Subcutaneous abdominal adipose tissue (tissue), 5 donors: Measurements from ENCODE around the gene PSKH1.

Experiments
- H3K27ac ChIP-seq: one replicate; pipeline ENCODE4 v1.7.0; 2013; ENCODE audit warnings: low read depth, mild to moderate bottlenecking, inconsistent platforms, low read length, moderate library complexity
- H3K27me3 ChIP-seq, 5 donors: one replicate each; pipeline ENCODE4 v1.7.0; 2013; ENCODE audit warnings: low read length in 5 of 5, inconsistent platforms in 1 of 5; ENCODE audit not compliant: control insufficient read depth in 5 of 5, insufficient read depth in 4 of 5
- H3K36me3 ChIP-seq, 5 donors: one replicate each; pipeline ENCODE4 v1.7.0; 2013; ENCODE audit warnings: low read length in 5 of 5; ENCODE audit not compliant: control insufficient read depth in 5 of 5, insufficient read depth in 5 of 5
- H3K4me1 ChIP-seq, 5 donors: one replicate each; pipeline ENCODE4 v1.7.0; 2013; ENCODE audit warnings: low read length in 5 of 5, mild to moderate bottlenecking in 3 of 5, moderate library complexity in 1 of 5; ENCODE audit not compliant: control insufficient read depth in 5 of 5, insufficient read depth in 5 of 5
- H3K4me3 ChIP-seq, 5 donors: one replicate each; pipeline ENCODE4 v1.7.0; 2013; ENCODE audit warnings: low read length in 5 of 5, low read depth in 1 of 5
- H3K9ac ChIP-seq, 5 donors: one replicate each; pipeline ENCODE4 v1.7.0; 2013; ENCODE audit warnings: low read length in 5 of 5, mild to moderate bottlenecking in 4 of 5, moderate library complexity in 3 of 5
- H3K9me3 ChIP-seq, 5 donors: one replicate each; pipeline ENCODE4 v1.7.0; 2013; ENCODE audit warnings: low read length in 5 of 5; ENCODE audit not compliant: control insufficient read depth in 5 of 5
- donor health status: healthy.
- donor health status: healthy.
- donor health status: healthy.
- donor health status: healthy.
- donor health status: healthy.

PSKH1 gene

GRCh38 chr16:67892899-67893742 lies at the start of gene PSKH1:
PSKH1 (plus strand) TSS chr16:67893254; CDS start chr16:67908750, 15,496 bp downstream.
- peak within 1 kb of the TSS; percentile 86 to 97 (median 89) for H3K4me3 ChIP-seq
- H3K9ac ChIP-seq: peak within 1 kb of the TSS; percentile 87 to 99 (median 97)
- no peaks in the 10 kb centered on the region for H3K27me3 ChIP-seq
- H3K9me3 ChIP-seq: no peaks in the 10 kb centered on the region
- peaks cover 9 to 41% (median 37%) of the 10 kb centered on the region in 5 donors for H3K4me1 ChIP-seq
- peak within 1 kb of the TSS; percentile 90 for H3K27ac ChIP-seq
- no peaks in the 10 kb centered on the region for H3K36me3 ChIP-seq

GRCh38 chr16:67843343-67843765 lies 49.7 kb upstream of the PSKH1 start:
- Histone ChIP-seq H3K4me3 (peak overlapping the region; percentile 75 to 97 (median 86)), H3K27me3 (no peaks in the 10 kb centered on the region), H3K4me1 (peaks cover 22 to 60% (median 58%) of the 10 kb centered on the region in 5 donors), H3K9me3 (no peaks in the 10 kb centered on the region), H3K27ac (peak overlapping the region; percentile 97), H3K36me3 (peaks cover 0 to 2% (median 0%) of the 10 kb centered on the region in 5 donors), H3K9ac (peak overlapping the region; percentile 62 to 86 (median 79))

GRCh38 chr16:67844497-67844896 lies 48.6 kb upstream of the PSKH1 start:
- H3K27me3 ChIP-seq: no peaks in the 10 kb centered on the region
- H3K36me3 ChIP-seq: peaks cover 0 to 2% (median 0%) of the 10 kb centered on the region in 5 donors
- no peak overlapping the region for H3K4me3 ChIP-seq
- H3K27ac ChIP-seq: peak overlapping the region; percentile 93
- H3K4me1 ChIP-seq: peaks cover 22 to 63% (median 60%) of the 10 kb centered on the region in 5 donors
- H3K9ac ChIP-seq: peak overlapping the region in 1 of 5 donors; percentile 79
- H3K9me3 ChIP-seq: no peaks in the 10 kb centered on the region

GRCh38 chr16:67845291-67846062 lies 47.6 kb upstream of the PSKH1 start:
- H3K27ac ChIP-seq: peak overlapping the region; percentile 93
- H3K27me3 ChIP-seq: no peaks in the 10 kb centered on the region
- peak overlapping the region; percentile 67 to 94 (median 82) for H3K4me3 ChIP-seq
- peaks cover 22 to 63% (median 60%) of the 10 kb centered on the region in 5 donors for H3K4me1 ChIP-seq
- peaks cover 0 to 2% (median 0%) of the 10 kb centered on the region in 5 donors for H3K36me3 ChIP-seq
- peak overlapping the region; percentile 39 to 97 (median 82) for H3K9ac ChIP-seq
- no peaks in the 10 kb centered on the region for H3K9me3 ChIP-seq

- Histone ChIP-seq H3K27me3 (no peaks in the 10 kb centered on the region), H3K4me1 (peaks cover 22 to 63% (median 60%) of the 10 kb centered on the region in 5 donors)
These were observed 47.1 kb upstream of the PSKH1 start for GRCh38 chr16:67846063-67846319.

GRCh38 chr16:67846320-67847063 lies 46.6 kb upstream of the PSKH1 start, which contains the start of gene NUTF2:
NUTF2 (plus strand) TSS chr16:67846933; CDS start chr16:67865131, 18,198 bp downstream.
- Histone ChIP-seq H3K9ac (peak within 1 kb of the TSS; percentile 39 to 97 (median 92)), H3K27ac (peak within 1 kb of the TSS; percentile 93), H3K27me3 (no peaks in the 10 kb centered on the region), H3K4me3 (peak within 1 kb of the TSS; percentile 68 to 94 (median 82)), H3K9me3 (no peaks in the 10 kb centered on the region), H3K4me1 (peaks cover 22 to 60% (median 56%) of the 10 kb centered on the region in 5 donors), H3K36me3 (peaks cover 0 to 2% (median 0%) of the 10 kb centered on the region in 5 donors)

More at GRCh38 chr16:67846063-67846319, 47.1 kb upstream of the PSKH1 start:
- peaks cover 0 to 2% (median 0%) of the 10 kb centered on the region in 5 donors for H3K36me3 ChIP-seq
- no peaks in the 10 kb centered on the region for H3K9me3 ChIP-seq
- H3K9ac ChIP-seq: peak overlapping the region; percentile 39 to 97 (median 82)
- peak overlapping the region; percentile 93 for H3K27ac ChIP-seq
- H3K4me3 ChIP-seq: peak overlapping the region; percentile 67 to 94 (median 82)

GRCh38 chr16:67847064-67847861 lies 45.8 kb upstream of the PSKH1 start, which contains the start of gene CENPT:
CENPT (minus strand) TSS chr16:67847693; CDS start chr16:67833859, 13,834 bp downstream.
- Histone ChIP-seq H3K9me3 (no peaks in the 10 kb centered on the region), H3K4me1 (peaks cover 19 to 57% (median 53%) of the 10 kb centered on the region in 5 donors), H3K4me3 (peak within 1 kb of the TSS; percentile 68 to 94 (median 82))

GRCh38 chr16:67848118-67848517 lies 44.9 kb upstream of the PSKH1 start:
- Histone ChIP-seq H3K27ac (peak overlapping the region; percentile 93), H3K36me3 (peaks cover 0 to 2% (median 0%) of the 10 kb centered on the region in 5 donors), H3K9ac (peak overlapping the region; percentile 17 to 97 (median 92)), H3K4me3 (peak overlapping the region; percentile 68 to 94 (median 82)), H3K9me3 (no peaks in the 10 kb centered on the region), H3K27me3 (no peaks in the 10 kb centered on the region), H3K4me1 (peaks cover 19 to 49% (median 47%) of the 10 kb centered on the region in 5 donors)

More at GRCh38 chr16:67847064-67847861, 45.8 kb upstream of the PSKH1 start, which contains the start of gene CENPT:
- H3K9ac ChIP-seq: peak within 1 kb of the TSS; percentile 17 to 97 (median 92)
- H3K27me3 ChIP-seq: no peaks in the 10 kb centered on the region
- H3K27ac ChIP-seq: peak within 1 kb of the TSS; percentile 93
- peaks cover 0 to 2% (median 0%) of the 10 kb centered on the region in 5 donors for H3K36me3 ChIP-seq
